ENCODE results near the gene TMEM131. TPM values are rescaled to one million over a fixed set of nuclear protein-coding genes. Genes with fewer than 3 reads are reported as not detected.

The TMEM131 gene
- total RNA-seq, 2 experiments from 2014 or later, result 17.4 to 32.3 TPM

DNA sequence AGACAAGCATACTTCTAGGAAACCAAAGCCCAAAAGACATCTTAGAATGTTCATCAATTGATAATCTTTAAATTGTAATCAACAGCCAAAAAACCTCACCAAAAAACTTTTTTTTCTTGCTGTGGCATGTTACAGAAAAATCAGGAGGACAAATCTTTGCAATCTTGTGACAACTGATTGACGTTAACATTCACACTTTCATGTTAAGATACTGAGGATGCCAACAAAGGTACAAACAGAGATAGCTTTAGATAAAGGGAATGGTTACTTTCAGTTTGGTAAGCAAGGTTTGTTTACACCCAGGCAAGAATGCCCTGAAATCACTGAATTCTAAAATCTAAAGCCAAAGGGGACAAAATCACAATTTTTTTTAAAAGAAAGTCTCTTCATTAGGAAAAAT is 190.0 kb downstream of the TMEM131 start:
- H3K4me1 ChIP-seq (ENCODE audit: insufficient read depth, low read length, poor library complexity, severe bottlenecking), result peaks cover 5% of the 10 kb centered on the region
- H3K9me3 ChIP-seq (ENCODE audit: low read length), result no peaks in the 10 kb centered on the region
- H3K9me2 ChIP-seq (ENCODE audit: insufficient read depth, low read length), result no peaks in the 10 kb centered on the region
- DNase-seq (ENCODE audit: low spot score), result no peak
- no peak overlapping the region for H3K4me3 ChIP-seq (ENCODE audit: low read depth, low read length, poor library complexity, severe bottlenecking)
- H2AFZ ChIP-seq (ENCODE audit: low read length), result no peak overlapping the region
- CTCF ChIA-PET (ENCODE audit: unreplicated experiment), result no interaction called here
- no peaks in the 10 kb centered on the region for H3K79me2 ChIP-seq (ENCODE audit: insufficient read depth, low read depth, low read length)
- no peak for TF ChIP-seq EZH2phosphoT487 (IDR thresholded peaks at IDR 0.05; ENCODE audit: borderline replicate concordance, low read depth, low read length)
- TF ChIP-seq CTCF (conservative IDR thresholded peaks at IDR 0.05; ENCODE audit: low read length), result no peak
- H3K27ac ChIP-seq (ENCODE audit: low read depth, low read length, poor library complexity, severe bottlenecking), result no peak overlapping the region
- POLR2A ChIA-PET, result no interaction called here
- H3K36me3 ChIP-seq (ENCODE audit: insufficient read depth, low read length), result peaks cover 39% of the 10 kb centered on the region; the same call in 1 of the 2 replicates
- H4K20me1 ChIP-seq (ENCODE audit: insufficient read depth, low read length), result no peaks in the 10 kb centered on the region
- no peak overlapping the region for H3K4me2 ChIP-seq (ENCODE audit: low read length)
- intact Hi-C loops (cut with micrococcal nuclease; ENCODE audit: unreplicated experiment), result loop anchor here (1.0 to 2.0 kb wide), 4 partner anchors 187 to 580 kb away; no protein-coding TSS in a partner anchor
- BruUV-seq (replicated peaks), result no TSS peak

DNA sequence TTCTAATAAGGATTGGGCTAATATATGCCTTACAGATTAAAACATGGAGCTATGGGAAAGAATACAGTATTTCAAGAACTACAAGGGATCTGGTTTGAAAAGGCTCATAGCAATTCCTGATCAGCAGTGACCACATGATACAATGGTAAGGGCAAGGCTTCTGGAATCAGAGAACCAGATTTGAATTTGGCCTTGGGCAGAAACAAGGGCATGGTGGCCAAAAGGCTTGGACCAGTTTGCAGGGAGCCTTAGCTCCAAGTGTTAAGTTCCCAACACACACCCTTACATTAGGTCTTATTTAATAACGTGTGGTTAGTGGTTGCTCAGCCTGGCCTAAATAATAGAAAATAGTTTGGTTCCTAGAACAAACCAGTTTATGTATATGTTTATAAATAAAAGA is 194.7 kb downstream of the TMEM131 start:
- intact Hi-C loops (cut with micrococcal nuclease; ENCODE audit: unreplicated experiment), result no loop called here
- CTCF ChIA-PET (ENCODE audit: unreplicated experiment), result no interaction called here
- BruUV-seq (replicated peaks), result no TSS peak
- no peak overlapping the region for H2AFZ ChIP-seq (ENCODE audit: low read length)
- H3K27ac ChIP-seq (ENCODE audit: low read depth, low read length, poor library complexity, severe bottlenecking), result no peak overlapping the region
- H3K4me2 ChIP-seq (ENCODE audit: low read length), result no peak overlapping the region
- TF ChIP-seq CTCF (conservative IDR thresholded peaks at IDR 0.05; ENCODE audit: low read length), result no peak
- no peak for TF ChIP-seq EZH2phosphoT487 (IDR thresholded peaks at IDR 0.05; ENCODE audit: borderline replicate concordance, low read depth, low read length)
- no peaks in the 10 kb centered on the region for H3K79me2 ChIP-seq (ENCODE audit: insufficient read depth, low read depth, low read length)
- no peaks in the 10 kb centered on the region for H3K9me2 ChIP-seq (ENCODE audit: insufficient read depth, low read length)
- DNase-seq (ENCODE audit: low spot score), result no peak
- no peaks in the 10 kb centered on the region for H3K4me1 ChIP-seq (ENCODE audit: insufficient read depth, low read length, poor library complexity, severe bottlenecking)
- POLR2A ChIA-PET, result interaction anchor here (0.5 to 1.5 kb wide), 3 partner anchors 10 to 173 kb away, joined by 3 to 5 read pairs (median 3); no protein-coding TSS in a partner anchor
- peaks cover 35% of the 10 kb centered on the region; the same call in 1 of the 2 replicates for H3K36me3 ChIP-seq (ENCODE audit: insufficient read depth, low read length)
- H3K4me3 ChIP-seq (ENCODE audit: low read depth, low read length, poor library complexity, severe bottlenecking), result no peak overlapping the region
- H3K9me3 ChIP-seq (ENCODE audit: low read length), result no peaks in the 10 kb centered on the region
- no peaks in the 10 kb centered on the region for H4K20me1 ChIP-seq (ENCODE audit: insufficient read depth, low read length)

DNA sequence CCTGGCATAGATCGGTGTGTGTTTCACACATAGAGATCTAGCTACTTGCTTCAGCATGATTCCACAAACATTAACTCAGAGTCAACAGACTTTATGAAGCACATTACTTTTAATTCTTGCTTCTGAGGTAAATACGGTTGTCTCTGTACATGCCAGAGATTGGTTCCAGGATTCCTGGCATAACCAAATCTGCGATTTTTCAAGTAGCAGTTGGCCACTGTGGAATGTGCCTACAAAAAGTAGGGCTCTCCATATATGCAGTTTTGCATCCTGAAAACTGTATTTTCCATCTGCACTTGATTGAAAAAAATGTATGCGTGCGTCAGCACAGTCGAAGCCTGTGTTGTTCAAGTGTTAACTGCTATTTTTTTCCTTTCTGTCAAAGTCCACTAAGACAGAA is 197.3 kb downstream of the TMEM131 start:
- no peak for DNase-seq (ENCODE audit: low spot score)
- H2AFZ ChIP-seq (ENCODE audit: low read length), result no peak overlapping the region
- no TSS peak for BruUV-seq (replicated peaks)
- no peaks in the 10 kb centered on the region for H4K20me1 ChIP-seq (ENCODE audit: insufficient read depth, low read length)
- TF ChIP-seq EZH2phosphoT487 (IDR thresholded peaks at IDR 0.05; ENCODE audit: borderline replicate concordance, low read depth, low read length) (no peak), CTCF (conservative IDR thresholded peaks at IDR 0.05; ENCODE audit: low read length) (no peak)
- intact Hi-C loops (cut with micrococcal nuclease; ENCODE audit: unreplicated experiment), result no loop called here
- H3K4me2 ChIP-seq (ENCODE audit: low read length), result no peak overlapping the region
- no peaks in the 10 kb centered on the region for H3K9me2 ChIP-seq (ENCODE audit: insufficient read depth, low read length)
- H3K36me3 ChIP-seq (ENCODE audit: insufficient read depth, low read length), result peaks cover 22% of the 10 kb centered on the region; the same call in 1 of the 2 replicates
- CTCF ChIA-PET (ENCODE audit: unreplicated experiment), result no interaction called here
- no peaks in the 10 kb centered on the region for H3K9me3 ChIP-seq (ENCODE audit: low read length)
- no peaks in the 10 kb centered on the region for H3K4me1 ChIP-seq (ENCODE audit: insufficient read depth, low read length, poor library complexity, severe bottlenecking)
- no peak overlapping the region for H3K27ac ChIP-seq (ENCODE audit: low read depth, low read length, poor library complexity, severe bottlenecking)
- H3K79me2 ChIP-seq (ENCODE audit: insufficient read depth, low read depth, low read length), result no peaks in the 10 kb centered on the region
- H3K4me3 ChIP-seq (ENCODE audit: low read depth, low read length, poor library complexity, severe bottlenecking), result no peak overlapping the region
- POLR2A ChIA-PET, result no interaction called here
